Astrocyte (in vitro differentiated cells and primary cell): ENCODE data around the gene SYNGR1. TPM values are rescaled to one million over a fixed set of nuclear protein-coding genes. Genes with fewer than 3 reads are reported as not detected.

Source experiments
- DNase-seq: peaks from one replicate; pipeline ENCODE4 v3.0.0-alpha.2; 2010; ENCODE audit warnings: low read depth
- FAIRE-seq: peaks from 2 replicates; lab custom pipeline; 2011; peaks lifted over from hg19 to GRCh38; lab: Jason Lieb, UNC
- H2AFZ ChIP-seq: 2 replicates; pipeline ENCODE4 v1.6.0; 2012; ENCODE audit warnings: low read depth, low read length, inconsistent platforms
- H3K27ac ChIP-seq: 2 replicates; pipeline ENCODE4 v1.5.1; 2011; ENCODE audit warnings: low read depth, low read length, inconsistent platforms
- H3K27me3 ChIP-seq: 2 replicates; pipeline ENCODE4 v1.6.0; 2011; ENCODE audit warnings: low read length, inconsistent platforms; ENCODE audit not compliant: insufficient read depth
- H3K36me3 ChIP-seq: 2 replicates; pipeline ENCODE4 v1.5.1; 2011; ENCODE audit warnings: low read length, inconsistent platforms; ENCODE audit not compliant: insufficient read depth
- H3K4me1 ChIP-seq: 2 replicates; pipeline ENCODE4 v1.5.1; 2011; ENCODE audit warnings: low read length, inconsistent platforms; ENCODE audit not compliant: insufficient read depth
- H3K4me2 ChIP-seq: 2 replicates; pipeline ENCODE4 v1.6.0; 2012; ENCODE audit warnings: low read length, inconsistent platforms
- H3K4me3 ChIP-seq: 2 replicates; pipeline ENCODE4 v1.5.1; 2011; ENCODE audit warnings: low read depth, mild to moderate bottlenecking, low read length, inconsistent platforms; ENCODE audit not compliant: insufficient read depth
- H3K79me2 ChIP-seq: 2 replicates; pipeline ENCODE4 v1.6.0; 2012; ENCODE audit warnings: mild to moderate bottlenecking, low read length, inconsistent platforms; ENCODE audit not compliant: insufficient read depth
- H3K9ac ChIP-seq: 2 replicates; pipeline ENCODE4 v1.6.0; 2012; ENCODE audit warnings: mild to moderate bottlenecking, low read length, inconsistent platforms
- H3K9me3 ChIP-seq: 2 replicates; pipeline ENCODE4 v1.5.1; 2012; ENCODE audit warnings: low read depth, mild to moderate bottlenecking, low read length, inconsistent platforms; ENCODE audit not compliant: insufficient read depth
- H4K20me1 ChIP-seq: 2 replicates; pipeline ENCODE4 v1.6.0; 2012; ENCODE audit warnings: low read length, inconsistent platforms; ENCODE audit not compliant: insufficient read depth
- H3K27ac Mint-ChIP-seq: one replicate; pipeline ENCODE4 v1.8.0; 2021; ENCODE audit warnings: mild to moderate bottlenecking, mixed read lengths; ENCODE audit not compliant: unreplicated experiment
- H3K27me3 Mint-ChIP-seq: one replicate; pipeline ENCODE4 v1.8.0; 2021; ENCODE audit warnings: low read depth, mixed read lengths; ENCODE audit not compliant: unreplicated experiment
- H3K36me3 Mint-ChIP-seq: one replicate; pipeline ENCODE4 v1.8.0; 2021; ENCODE audit warnings: low read depth, mixed read lengths; ENCODE audit not compliant: unreplicated experiment
- H3K4me1 Mint-ChIP-seq: one replicate; pipeline ENCODE4 v1.8.0; 2021; ENCODE audit warnings: low read depth, mixed read lengths; ENCODE audit not compliant: unreplicated experiment
- H3K4me3 Mint-ChIP-seq: one replicate; pipeline ENCODE4 v1.8.0; 2021; ENCODE audit warnings: mild to moderate bottlenecking, moderate library complexity, mixed read lengths; ENCODE audit not compliant: unreplicated experiment
- H3K9me3 Mint-ChIP-seq: one replicate; pipeline ENCODE4 v1.8.0; 2021; ENCODE audit warnings: mild to moderate bottlenecking, mixed read lengths; ENCODE audit not compliant: unreplicated experiment
- EZH2 ChIP-seq: IDR thresholded peaks from 2 replicates; pipeline ENCODE4 v1.6.1; 2012; ENCODE audit warnings: mild to moderate bottlenecking, low read length, inconsistent platforms; ENCODE audit not compliant: insufficient read depth
- total RNA-seq: library from RNA; stranded (reverse); gene quantifications from 2 replicates; pipeline ENCODE4 v1.2.1, GENCODE V29; 2021
- TF ChIP-seq, protein P1 (sequence below): IDR thresholded peaks from 2 replicates; pipeline ENCODE4 v1.5.1; 2011; ENCODE audit warnings: low read depth, mild to moderate bottlenecking, inconsistent platforms, low read length, moderate library complexity; ENCODE audit not compliant: insufficient read depth

The SYNGR1 gene
- total RNA-seq, 1 donor from 2014 or later, result 12.0 TPM

DNA sequence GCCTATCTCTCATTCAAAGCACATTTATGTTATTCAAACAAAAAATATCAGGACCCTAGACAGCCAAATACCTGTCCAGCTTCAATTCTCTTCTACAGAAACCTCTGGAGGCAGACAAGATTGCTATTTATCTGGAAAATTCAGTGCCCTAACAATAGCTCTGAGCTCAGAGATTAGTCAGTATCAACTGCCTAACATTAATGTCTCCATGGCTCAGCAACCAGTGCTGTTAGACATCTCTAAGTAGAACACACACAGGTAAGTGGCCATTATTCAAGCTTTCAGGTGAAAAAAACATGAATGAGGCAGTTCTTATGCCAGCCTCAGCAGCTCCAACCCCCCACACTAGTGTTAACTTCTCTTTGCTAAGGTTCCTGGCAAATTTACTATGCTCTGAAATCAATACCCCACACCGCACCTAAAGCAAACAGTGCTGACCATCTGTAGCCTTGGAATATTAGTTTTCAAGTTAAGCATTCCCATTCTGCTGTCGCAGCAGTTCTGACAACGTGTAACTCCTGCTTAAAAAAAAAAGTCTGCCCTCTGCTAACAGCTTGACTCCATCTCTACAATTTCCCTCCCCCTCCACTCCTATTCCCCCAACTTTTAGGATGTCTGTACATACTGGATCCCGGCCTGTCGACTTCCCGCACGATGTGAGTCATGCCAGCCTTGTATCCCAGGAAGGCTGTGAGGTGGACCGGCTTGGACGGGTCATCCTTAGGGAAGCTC, 31.9 kb upstream of the SYNGR1 start:
- H4K20me1 ChIP-seq, result peaks cover 63% of the 10 kb centered on the region
- H3K4me3 ChIP-seq, result peak overlapping the region; percentile 95
- H3K4me2 ChIP-seq, result peak overlapping the region; percentile 97
- no peaks in the 10 kb centered on the region for H3K27me3 ChIP-seq
- H3K9ac ChIP-seq, result peak overlapping the region; percentile 97
- peaks cover 30% of the 10 kb centered on the region for H3K4me1 Mint-ChIP-seq
- FAIRE-seq (no peak), DNase-seq (no peak)
- H3K36me3 ChIP-seq, result peaks cover 50% of the 10 kb centered on the region
- peaks cover 42% of the 10 kb centered on the region for H3K36me3 Mint-ChIP-seq
- H3K4me3 Mint-ChIP-seq, result peak overlapping the region; percentile 100
- H3K27ac ChIP-seq, result peak overlapping the region; percentile 96
- TF ChIP-seq EZH2, result no peak
- TF ChIP-seq, protein P1, sequence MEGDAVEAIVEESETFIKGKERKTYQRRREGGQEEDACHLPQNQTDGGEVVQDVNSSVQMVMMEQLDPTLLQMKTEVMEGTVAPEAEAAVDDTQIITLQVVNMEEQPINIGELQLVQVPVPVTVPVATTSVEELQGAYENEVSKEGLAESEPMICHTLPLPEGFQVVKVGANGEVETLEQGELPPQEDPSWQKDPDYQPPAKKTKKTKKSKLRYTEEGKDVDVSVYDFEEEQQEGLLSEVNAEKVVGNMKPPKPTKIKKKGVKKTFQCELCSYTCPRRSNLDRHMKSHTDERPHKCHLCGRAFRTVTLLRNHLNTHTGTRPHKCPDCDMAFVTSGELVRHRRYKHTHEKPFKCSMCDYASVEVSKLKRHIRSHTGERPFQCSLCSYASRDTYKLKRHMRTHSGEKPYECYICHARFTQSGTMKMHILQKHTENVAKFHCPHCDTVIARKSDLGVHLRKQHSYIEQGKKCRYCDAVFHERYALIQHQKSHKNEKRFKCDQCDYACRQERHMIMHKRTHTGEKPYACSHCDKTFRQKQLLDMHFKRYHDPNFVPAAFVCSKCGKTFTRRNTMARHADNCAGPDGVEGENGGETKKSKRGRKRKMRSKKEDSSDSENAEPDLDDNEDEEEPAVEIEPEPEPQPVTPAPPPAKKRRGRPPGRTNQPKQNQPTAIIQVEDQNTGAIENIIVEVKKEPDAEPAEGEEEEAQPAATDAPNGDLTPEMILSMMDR, result no peak
- H2AFZ ChIP-seq, result no peak overlapping the region
- H3K4me1 ChIP-seq, result peaks cover 40% of the 10 kb centered on the region
- no peaks in the 10 kb centered on the region for H3K9me3 ChIP-seq
- no peaks in the 10 kb centered on the region for H3K9me3 Mint-ChIP-seq
- no peaks in the 10 kb centered on the region for H3K27me3 Mint-ChIP-seq
- peaks cover 65% of the 10 kb centered on the region for H3K79me2 ChIP-seq
- peak overlapping the region; percentile 100 for H3K27ac Mint-ChIP-seq

DNA sequence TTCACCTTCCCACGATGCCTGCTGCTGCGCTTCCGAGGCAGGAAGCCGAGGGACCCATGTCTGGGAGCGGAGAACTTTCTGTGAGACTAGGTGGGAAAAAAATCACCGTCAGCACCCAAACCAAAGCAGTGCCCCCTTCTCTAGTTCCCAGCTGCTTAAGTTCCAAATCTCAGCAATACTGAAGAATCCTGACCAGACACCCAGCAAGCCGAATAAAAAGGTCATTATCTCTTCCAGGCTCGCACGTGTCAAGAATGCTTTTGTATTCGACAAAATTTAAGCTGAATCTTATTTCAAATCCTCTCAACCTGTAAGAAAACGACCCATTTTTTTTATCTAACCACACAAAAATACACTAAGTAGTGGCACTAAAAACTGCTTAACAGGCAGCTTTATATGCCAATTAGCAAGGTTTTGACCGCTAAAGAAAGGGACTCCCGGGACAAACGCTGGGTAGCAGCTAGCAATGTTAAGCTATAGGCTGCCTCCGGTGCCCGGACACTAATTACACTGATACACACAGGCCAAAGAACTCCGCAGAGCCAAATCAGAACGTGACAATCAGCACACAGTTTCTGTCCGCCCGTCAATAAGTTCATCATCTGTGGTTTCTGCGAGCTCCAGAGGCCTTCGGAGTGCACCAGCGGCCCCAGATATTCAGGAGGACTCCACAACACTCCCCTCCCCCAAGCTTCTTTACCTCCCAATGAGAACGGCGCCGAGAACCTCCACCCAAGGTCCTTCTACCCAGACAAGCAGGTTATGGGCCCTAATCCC, 31.1 kb upstream of the SYNGR1 start:
- Histone ChIP-seq H3K27me3 (no peaks in the 10 kb centered on the region), H3K4me2 (peak overlapping the region; percentile 97), H4K20me1 (peaks cover 56% of the 10 kb centered on the region), H3K36me3 (peaks cover 43% of the 10 kb centered on the region), H3K9me3 (no peaks in the 10 kb centered on the region), H3K27ac (peak overlapping the region; percentile 96), H3K79me2 (peaks cover 57% of the 10 kb centered on the region), H3K4me3 (peak overlapping the region; percentile 95), H2AFZ (no peak overlapping the region), H3K9ac (peak overlapping the region; percentile 97), H3K4me1 (peaks cover 34% of the 10 kb centered on the region)
- TF ChIP-seq EZH2, result no peak
- TF ChIP-seq, protein P1, result no peak
- peaks cover 40% of the 10 kb centered on the region for H3K36me3 Mint-ChIP-seq
- H3K9me3 Mint-ChIP-seq, result no peaks in the 10 kb centered on the region
- H3K27me3 Mint-ChIP-seq, result no peaks in the 10 kb centered on the region
- H3K4me1 Mint-ChIP-seq, result peaks cover 24% of the 10 kb centered on the region
- FAIRE-seq (no peak), DNase-seq (no peak)
- H3K27ac Mint-ChIP-seq, result peak overlapping the region; percentile 100
- H3K4me3 Mint-ChIP-seq, result peak overlapping the region; percentile 100
